Measurements from ENCODE around the gene DPP8. TPM values are rescaled to one million over a fixed set of nuclear protein-coding genes. Genes with fewer than 3 reads are reported as not detected.
"Not testable (repeated sequence)": the region's sequence is repeated elsewhere in the genome, so short reads cannot be mapped to it uniquely, and the experiment has no call there.

DPP8 gene
- total and polyA plus RNA-seq, 2 donors (not counting 1 experiment from before 2014, with no cell fraction given): 29.9 to 45.4 TPM

DNA sequence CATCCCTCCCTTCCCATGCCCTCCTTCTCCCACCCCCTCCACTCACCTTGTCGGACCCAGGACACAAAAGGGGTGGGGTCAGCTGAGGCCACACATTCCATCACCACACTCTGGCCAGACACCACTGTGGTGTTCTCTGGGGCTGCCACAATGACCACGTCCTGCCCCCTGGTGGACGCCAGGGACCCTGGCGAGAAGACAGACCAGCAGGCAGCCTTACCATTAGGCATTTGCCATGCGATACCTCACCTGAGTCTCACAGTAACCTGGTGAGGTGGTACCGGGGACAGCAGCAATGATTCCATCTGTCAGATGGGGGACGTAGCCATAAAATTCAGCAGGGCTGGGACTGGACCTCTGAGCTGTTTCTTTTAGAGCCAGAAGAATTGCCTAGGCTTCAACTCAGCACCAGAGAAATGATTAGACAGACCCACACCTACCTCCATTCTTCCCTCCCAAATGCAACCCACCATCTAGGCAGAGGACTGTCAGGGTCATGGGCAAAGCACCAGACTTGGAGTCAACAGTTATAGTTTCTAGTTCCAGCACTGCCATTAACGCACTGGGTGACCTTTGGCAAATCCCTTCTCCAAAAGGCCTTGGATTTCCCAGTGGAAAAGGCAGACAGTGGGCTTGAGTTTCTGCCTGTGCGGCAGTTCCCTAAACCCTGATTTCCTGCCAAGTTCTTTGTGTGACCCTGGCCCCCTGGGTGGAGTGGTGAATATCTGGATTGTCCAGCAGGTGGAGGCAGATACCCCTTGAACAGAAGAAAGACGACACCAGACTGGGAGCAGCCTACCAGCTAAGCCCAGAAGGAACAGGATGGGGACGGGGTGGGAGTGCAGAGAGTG is 116.5 kb downstream of the DPP8 start:
- no peaks in the 10 kb centered on the region for H3K36me3 ChIP-seq (ENCODE audit: control insufficient read depth, insufficient read depth, low read length)
- H3K4me3 ChIP-seq (replicated peaks in 1 of 4; ENCODE audit: control extremely low read depth in 1 of 4, insufficient read depth in 1 of 4, low read depth in 3 of 4, low read length in 4 of 4): no peak overlapping the region
- peaks cover 3% of the 10 kb centered on the region for H3K4me1 ChIP-seq (ENCODE audit: control insufficient read depth, extremely low read depth, insufficient read depth, low read length)
- H3K27ac ChIP-seq (ENCODE audit: insufficient read depth, low read length): no peak overlapping the region
- peaks cover 4% of the 10 kb centered on the region for H3K27me3 ChIP-seq (ENCODE audit: control insufficient read depth, insufficient read depth, low read length)
- no peak overlapping the region for H3K9ac ChIP-seq (ENCODE audit: insufficient read depth, low read length)
- H2AFZ ChIP-seq (ENCODE audit: low read length): no peak overlapping the region
- no peaks in the 10 kb centered on the region for H3K9me3 ChIP-seq (ENCODE audit: control insufficient read depth, insufficient read depth, low read depth, low read length)
- peak; percentile 63 to 80 for DNase-seq (ENCODE audit: low read depth in 2 of 2)
- H3K79me2 ChIP-seq (ENCODE audit: control insufficient read depth, insufficient read depth, low read length): no peaks in the 10 kb centered on the region
- TF ChIP-seq EZH2 (IDR thresholded peaks at IDR 0.05; ENCODE audit: low read length, missing control alignments): no peak
- TF ChIP-seq, protein P1, sequence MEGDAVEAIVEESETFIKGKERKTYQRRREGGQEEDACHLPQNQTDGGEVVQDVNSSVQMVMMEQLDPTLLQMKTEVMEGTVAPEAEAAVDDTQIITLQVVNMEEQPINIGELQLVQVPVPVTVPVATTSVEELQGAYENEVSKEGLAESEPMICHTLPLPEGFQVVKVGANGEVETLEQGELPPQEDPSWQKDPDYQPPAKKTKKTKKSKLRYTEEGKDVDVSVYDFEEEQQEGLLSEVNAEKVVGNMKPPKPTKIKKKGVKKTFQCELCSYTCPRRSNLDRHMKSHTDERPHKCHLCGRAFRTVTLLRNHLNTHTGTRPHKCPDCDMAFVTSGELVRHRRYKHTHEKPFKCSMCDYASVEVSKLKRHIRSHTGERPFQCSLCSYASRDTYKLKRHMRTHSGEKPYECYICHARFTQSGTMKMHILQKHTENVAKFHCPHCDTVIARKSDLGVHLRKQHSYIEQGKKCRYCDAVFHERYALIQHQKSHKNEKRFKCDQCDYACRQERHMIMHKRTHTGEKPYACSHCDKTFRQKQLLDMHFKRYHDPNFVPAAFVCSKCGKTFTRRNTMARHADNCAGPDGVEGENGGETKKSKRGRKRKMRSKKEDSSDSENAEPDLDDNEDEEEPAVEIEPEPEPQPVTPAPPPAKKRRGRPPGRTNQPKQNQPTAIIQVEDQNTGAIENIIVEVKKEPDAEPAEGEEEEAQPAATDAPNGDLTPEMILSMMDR (conservative IDR thresholded peaks at IDR 0.05 in 1 of 2, IDR thresholded peaks at IDR 0.05 in 1 of 2; ENCODE audit: low read depth in 1 of 2, low read length in 2 of 2): peak; percentile 72 to 87
- no peaks in the 10 kb centered on the region for H4K20me1 ChIP-seq (ENCODE audit: control insufficient read depth, extremely low read depth, insufficient read depth, low read length)
- no peak overlapping the region for H3K4me2 ChIP-seq (ENCODE audit: extremely low read depth, insufficient read depth, low read length)

DNA sequence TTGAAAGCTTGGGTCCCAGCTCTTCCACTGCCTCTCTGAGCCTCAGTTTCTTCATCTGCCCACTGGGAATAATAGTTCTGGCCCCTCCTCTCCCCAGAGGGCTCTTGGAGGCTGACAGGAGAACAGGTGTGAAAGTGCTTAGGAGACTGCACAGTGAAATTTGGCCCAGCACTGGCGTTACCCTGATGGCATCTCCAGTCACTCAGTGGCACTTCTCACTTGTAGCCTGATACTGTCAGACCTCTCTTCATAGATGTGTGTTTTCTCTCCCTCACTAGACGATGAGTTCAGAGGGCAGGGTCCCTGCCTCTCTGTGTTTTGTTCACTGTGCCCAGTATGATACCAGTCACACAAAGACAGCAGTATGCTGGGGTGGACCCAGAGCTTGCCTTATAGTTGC is 117.5 kb downstream of the DPP8 start:
- TF ChIP-seq, protein P1 (conservative IDR thresholded peaks at IDR 0.05 in 1 of 2, IDR thresholded peaks at IDR 0.05 in 1 of 2; ENCODE audit: low read depth in 1 of 2, low read length in 2 of 2): no peak
- TF ChIP-seq EZH2 (IDR thresholded peaks at IDR 0.05; ENCODE audit: low read length, missing control alignments): no peak
- H3K36me3 ChIP-seq (ENCODE audit: control insufficient read depth, insufficient read depth, low read length): no peaks in the 10 kb centered on the region
- H3K9ac ChIP-seq (ENCODE audit: insufficient read depth, low read length): no peak overlapping the region
- no peaks in the 10 kb centered on the region for H3K79me2 ChIP-seq (ENCODE audit: control insufficient read depth, insufficient read depth, low read length)
- no peaks in the 10 kb centered on the region for H3K9me3 ChIP-seq (ENCODE audit: control insufficient read depth, insufficient read depth, low read depth, low read length)
- no peak overlapping the region for H2AFZ ChIP-seq (ENCODE audit: low read length)
- H3K4me3 ChIP-seq (replicated peaks in 1 of 4; ENCODE audit: control extremely low read depth in 1 of 4, insufficient read depth in 1 of 4, low read depth in 3 of 4, low read length in 4 of 4): no peak overlapping the region
- H3K4me1 ChIP-seq (ENCODE audit: control insufficient read depth, extremely low read depth, insufficient read depth, low read length): peaks cover 3% of the 10 kb centered on the region
- peaks cover 11% of the 10 kb centered on the region for H3K27me3 ChIP-seq (ENCODE audit: control insufficient read depth, insufficient read depth, low read length)
- H3K27ac ChIP-seq (ENCODE audit: insufficient read depth, low read length): no peak overlapping the region
- no peak for DNase-seq (ENCODE audit: low read depth in 2 of 2)
- no peaks in the 10 kb centered on the region for H4K20me1 ChIP-seq (ENCODE audit: control insufficient read depth, extremely low read depth, insufficient read depth, low read length)
- H3K4me2 ChIP-seq (ENCODE audit: extremely low read depth, insufficient read depth, low read length): no peak overlapping the region

DNA sequence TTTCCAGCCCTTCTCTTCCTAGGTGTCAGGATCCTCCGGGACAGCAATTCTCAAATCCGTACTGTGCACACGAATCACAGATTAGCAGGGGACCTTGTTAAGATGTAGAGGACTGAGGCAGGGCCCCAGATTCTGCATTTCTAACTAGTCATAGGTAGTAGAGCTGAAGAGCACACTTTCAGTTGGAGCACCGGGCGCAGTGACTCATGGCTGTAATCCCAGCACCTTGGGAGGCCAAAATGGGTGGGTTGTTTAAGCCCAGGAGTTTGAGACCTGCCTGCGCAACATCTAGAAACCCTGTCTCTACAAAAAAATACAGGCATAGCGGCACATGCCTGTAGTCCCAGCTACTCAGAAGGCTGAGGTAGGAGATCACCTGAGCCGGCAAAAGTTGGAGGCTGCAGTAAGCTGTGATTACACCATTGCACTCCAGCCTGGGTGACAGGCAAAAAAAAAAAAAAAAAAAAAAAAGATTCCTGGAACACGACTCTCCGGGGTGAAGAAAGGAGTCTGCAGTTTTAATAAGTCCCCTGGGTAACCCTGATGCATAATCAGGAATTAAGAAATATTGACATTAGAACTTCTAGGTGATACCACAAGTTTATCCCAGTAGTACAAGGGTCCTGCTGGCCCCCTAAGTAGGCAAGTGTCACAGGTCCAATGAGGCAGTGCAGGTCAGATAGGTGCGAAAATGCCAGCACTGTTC is 118.3 kb downstream of the DPP8 start:
- Histone ChIP-seq H3K27me3 (ENCODE audit: control insufficient read depth, insufficient read depth, low read length) (peaks cover 17% of the 10 kb centered on the region), H3K4me1 (ENCODE audit: control insufficient read depth, extremely low read depth, insufficient read depth, low read length) (peaks cover 3% of the 10 kb centered on the region), H3K4me2 (ENCODE audit: extremely low read depth, insufficient read depth, low read length) (no peak overlapping the region), H3K4me3 (replicated peaks in 1 of 4; ENCODE audit: control extremely low read depth in 1 of 4, insufficient read depth in 1 of 4, low read depth in 3 of 4, low read length in 4 of 4) (no peak overlapping the region), H3K27ac (ENCODE audit: insufficient read depth, low read length) (no peak overlapping the region), H4K20me1 (ENCODE audit: control insufficient read depth, extremely low read depth, insufficient read depth, low read length) (no peaks in the 10 kb centered on the region), H3K9me3 (ENCODE audit: control insufficient read depth, insufficient read depth, low read depth, low read length) (no peaks in the 10 kb centered on the region), H3K36me3 (ENCODE audit: control insufficient read depth, insufficient read depth, low read length) (no peaks in the 10 kb centered on the region), H3K9ac (ENCODE audit: insufficient read depth, low read length) (no peak overlapping the region), H2AFZ (ENCODE audit: low read length) (no peak overlapping the region), H3K79me2 (ENCODE audit: control insufficient read depth, insufficient read depth, low read length) (no peaks in the 10 kb centered on the region)
- no peak for DNase-seq (ENCODE audit: low read depth in 2 of 2)
- TF ChIP-seq EZH2 (IDR thresholded peaks at IDR 0.05; ENCODE audit: low read length, missing control alignments): no peak
- TF ChIP-seq, protein P1 (conservative IDR thresholded peaks at IDR 0.05 in 1 of 2, IDR thresholded peaks at IDR 0.05 in 1 of 2; ENCODE audit: low read depth in 1 of 2, low read length in 2 of 2): no peak

DNA sequence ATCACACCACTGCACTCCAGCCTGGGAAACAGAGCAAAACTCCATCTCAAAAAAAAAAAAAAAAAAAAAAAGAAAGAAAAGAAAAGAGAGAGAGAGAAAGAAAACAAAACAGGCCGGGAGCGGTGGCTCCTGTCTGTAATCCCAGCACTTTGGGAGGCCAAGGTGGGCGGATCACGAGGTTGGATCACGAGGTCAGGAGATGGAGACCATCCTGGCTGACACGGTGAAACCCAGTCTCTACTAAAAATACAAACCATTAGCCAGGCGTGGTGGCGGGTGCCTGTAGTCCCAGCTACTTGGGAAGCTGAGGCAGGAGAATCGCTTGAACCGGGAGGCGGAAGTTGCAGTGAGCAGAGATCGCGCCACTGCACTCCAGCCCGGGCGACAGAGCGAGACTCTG is 119.0 kb downstream of the DPP8 start:
- not testable (repeated sequence) for H4K20me1 ChIP-seq (ENCODE audit: control insufficient read depth, extremely low read depth, insufficient read depth, low read length); H3K9me3 ChIP-seq (ENCODE audit: control insufficient read depth, insufficient read depth, low read depth, low read length); H3K36me3 ChIP-seq (ENCODE audit: control insufficient read depth, insufficient read depth, low read length); H3K27ac ChIP-seq (ENCODE audit: insufficient read depth, low read length); H3K4me3 ChIP-seq (replicated peaks in 1 of 4; ENCODE audit: control extremely low read depth in 1 of 4, insufficient read depth in 1 of 4, low read depth in 3 of 4, low read length in 4 of 4); H2AFZ ChIP-seq (ENCODE audit: low read length); H3K79me2 ChIP-seq (ENCODE audit: control insufficient read depth, insufficient read depth, low read length); H3K4me2 ChIP-seq (ENCODE audit: extremely low read depth, insufficient read depth, low read length); DNase-seq (ENCODE audit: low read depth in 2 of 2); H3K9ac ChIP-seq (ENCODE audit: insufficient read depth, low read length); H3K4me1 ChIP-seq (ENCODE audit: control insufficient read depth, extremely low read depth, insufficient read depth, low read length)
- peaks cover 17% of the 10 kb centered on the region for H3K27me3 ChIP-seq (ENCODE audit: control insufficient read depth, insufficient read depth, low read length)
